GM18519 (cell line): ENCODE results near the gene CRYGD.
A peak's percentile ranks its signal among the peaks of the same experiment; 100 is the strongest.

ENCODE experiments used
- ATAC-seq: cut with Tn5 transposase; IDR thresholded peaks from one replicate; pipeline ENCODE4 v1.9.1; 2021; ENCODE audit warnings: mild to moderate bottlenecking, moderate library complexity; ENCODE audit not compliant: unreplicated experiment, low FRiP score

The CRYGD gene

DNA sequence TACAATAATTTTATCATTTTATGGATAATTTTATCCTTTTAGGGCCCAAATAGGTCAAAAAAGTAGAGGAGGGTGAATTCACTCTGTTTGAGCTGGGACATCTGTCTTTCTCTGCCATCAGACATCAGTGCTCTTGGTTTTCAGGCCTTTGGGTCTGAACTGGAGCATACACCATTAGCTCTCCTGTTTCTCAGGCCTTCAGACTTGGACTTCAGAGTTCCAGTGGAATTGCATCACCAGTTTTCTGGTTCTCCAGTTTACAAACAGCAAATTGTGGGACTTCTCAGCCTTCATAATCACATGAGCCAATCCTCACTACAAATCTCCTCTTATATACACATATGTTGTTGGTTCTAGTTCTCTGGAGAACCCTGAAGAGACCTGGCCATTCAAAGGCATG is 33.9 kb downstream of the CRYGD start:
- ATAC-seq, result no peak

DNA sequence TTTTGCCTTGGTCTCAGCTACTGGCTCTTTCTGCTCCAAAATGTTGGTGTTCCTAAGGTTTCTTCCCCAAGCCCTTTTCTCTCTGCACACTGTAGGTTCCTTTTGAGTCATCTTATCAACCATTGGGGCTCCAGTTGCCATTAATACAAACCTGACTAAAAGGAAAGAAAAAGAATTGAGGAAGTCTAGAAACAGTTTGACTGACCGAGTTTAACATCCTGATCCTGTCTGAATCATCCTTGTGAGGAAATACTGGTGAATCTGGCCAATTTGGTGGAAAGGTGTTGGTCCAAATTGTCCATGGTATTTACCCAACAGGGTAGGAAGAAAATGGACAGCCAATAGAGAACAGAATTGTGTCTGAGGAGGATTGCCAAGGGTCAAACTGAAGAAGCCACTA is 38.3 kb downstream of the CRYGD start:
- ATAC-seq, result no peak

DNA sequence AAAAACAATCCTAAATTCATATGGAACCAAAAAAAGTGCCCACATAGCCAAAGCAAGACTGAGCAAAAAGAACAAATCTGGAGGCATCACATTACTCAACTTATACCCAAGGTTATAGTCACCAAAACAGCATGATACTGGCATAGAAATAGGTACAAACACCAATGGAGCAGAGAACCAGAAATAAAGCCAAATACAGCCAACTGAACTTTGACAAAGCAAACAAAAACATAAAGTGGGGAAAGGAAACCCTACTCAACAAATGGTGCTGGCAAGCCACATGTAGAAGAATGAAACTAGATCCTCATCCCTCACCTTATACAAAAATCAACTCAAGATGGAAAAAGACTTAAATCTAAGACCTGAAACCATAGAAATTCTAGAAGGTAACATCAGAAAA is 40.5 kb downstream of the CRYGD start:
- no peak for ATAC-seq

DNA sequence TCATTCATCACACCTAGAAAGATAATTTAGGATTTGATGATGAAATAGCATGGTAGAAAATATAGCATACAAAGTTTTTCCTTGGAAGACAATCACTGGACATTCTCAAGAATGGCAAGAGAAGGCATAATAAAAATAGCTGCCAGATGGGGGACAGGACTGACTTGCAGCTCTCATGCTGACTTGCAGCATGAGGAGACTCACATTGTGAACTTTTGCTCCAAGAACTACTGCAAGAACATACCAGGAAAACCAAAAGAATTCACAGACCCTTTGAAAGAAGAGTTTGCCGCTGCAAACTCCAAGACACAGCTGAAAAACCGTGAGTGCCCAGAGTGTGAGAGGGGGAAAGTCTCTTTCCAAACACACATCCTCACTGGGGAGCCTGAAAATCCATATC is 47.0 kb downstream of the CRYGD start:
- no peak for ATAC-seq

DNA sequence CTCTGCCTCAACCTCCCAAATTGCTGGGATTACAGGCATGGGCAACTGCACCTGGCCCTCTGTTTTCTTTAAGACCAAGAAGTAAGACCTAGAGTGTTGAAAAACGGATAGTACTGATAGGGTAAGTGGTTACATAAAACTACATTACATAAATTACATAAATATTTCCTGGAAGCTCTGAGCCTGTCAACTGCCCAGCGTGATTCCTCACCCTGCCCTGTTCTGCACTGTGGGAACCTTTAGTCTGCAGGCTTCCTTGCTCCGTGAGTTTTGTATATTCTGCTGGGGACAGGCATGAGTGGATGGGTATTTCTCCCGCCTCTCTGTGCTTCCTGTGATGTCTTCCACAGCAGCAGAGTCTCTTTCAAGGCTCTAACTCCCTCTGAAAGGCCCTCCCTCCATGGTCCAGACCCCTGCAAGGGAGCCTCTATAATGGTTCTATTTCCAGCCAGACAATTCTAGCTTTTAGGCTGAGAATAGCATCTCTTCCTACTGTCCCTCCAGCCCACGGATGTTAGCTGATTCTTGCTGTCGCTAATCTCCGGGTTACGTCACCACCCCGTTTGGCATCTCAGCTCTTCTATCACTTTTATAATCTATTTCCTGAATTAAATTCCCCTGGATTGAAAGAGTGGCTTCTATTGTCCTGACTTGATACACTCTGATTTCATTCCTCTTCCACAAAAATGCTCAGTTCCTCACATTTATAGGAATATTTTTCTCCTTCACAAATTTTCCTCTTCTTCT is 49.5 kb downstream of the CRYGD start:
- no peak for ATAC-seq

DNA sequence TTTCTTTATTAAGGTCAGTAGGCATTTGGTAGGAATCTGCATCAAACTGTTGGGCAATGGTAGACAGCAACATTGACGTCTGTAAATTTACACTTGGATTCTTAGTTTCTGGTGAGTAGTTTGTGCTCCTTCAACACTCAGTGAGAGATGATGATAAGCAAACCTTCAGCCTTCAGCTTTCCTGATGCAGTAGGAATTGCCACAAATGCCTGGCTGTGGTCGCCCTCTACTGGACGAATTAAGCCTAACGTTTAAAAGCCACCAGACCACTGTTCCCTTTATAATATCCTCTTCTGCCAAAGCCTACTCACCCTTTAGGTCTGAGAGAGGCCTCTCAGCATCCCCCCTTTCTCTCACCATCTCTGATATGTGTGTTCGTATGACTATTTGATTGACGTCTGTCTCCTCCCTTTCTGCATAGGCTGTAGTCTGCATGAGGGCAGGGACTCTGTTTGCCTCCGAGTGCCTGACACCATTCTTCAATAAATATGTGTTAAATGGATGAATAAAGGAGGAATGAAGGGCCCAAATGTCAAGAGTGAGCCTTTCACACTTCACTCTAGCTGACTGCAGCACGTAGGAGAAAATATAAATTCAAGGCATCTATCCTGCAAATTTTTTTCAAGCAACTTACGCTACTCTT is 52.0 kb downstream of the CRYGD start:
- ATAC-seq, result peak; percentile 81
